ENCODE results near the gene GNAT1. TPM values are rescaled to one million over a fixed set of nuclear protein-coding genes. Genes with fewer than 3 reads are reported as not detected.

Gene GNAT1
- total and polyA plus RNA-seq, 2 of the 13 experiments (the other 11 are each of a cell fraction or from before 2014, with no cell fraction given), result 0.15 TPM; not detected in 1

- TF ChIP-seq, protein P1, sequence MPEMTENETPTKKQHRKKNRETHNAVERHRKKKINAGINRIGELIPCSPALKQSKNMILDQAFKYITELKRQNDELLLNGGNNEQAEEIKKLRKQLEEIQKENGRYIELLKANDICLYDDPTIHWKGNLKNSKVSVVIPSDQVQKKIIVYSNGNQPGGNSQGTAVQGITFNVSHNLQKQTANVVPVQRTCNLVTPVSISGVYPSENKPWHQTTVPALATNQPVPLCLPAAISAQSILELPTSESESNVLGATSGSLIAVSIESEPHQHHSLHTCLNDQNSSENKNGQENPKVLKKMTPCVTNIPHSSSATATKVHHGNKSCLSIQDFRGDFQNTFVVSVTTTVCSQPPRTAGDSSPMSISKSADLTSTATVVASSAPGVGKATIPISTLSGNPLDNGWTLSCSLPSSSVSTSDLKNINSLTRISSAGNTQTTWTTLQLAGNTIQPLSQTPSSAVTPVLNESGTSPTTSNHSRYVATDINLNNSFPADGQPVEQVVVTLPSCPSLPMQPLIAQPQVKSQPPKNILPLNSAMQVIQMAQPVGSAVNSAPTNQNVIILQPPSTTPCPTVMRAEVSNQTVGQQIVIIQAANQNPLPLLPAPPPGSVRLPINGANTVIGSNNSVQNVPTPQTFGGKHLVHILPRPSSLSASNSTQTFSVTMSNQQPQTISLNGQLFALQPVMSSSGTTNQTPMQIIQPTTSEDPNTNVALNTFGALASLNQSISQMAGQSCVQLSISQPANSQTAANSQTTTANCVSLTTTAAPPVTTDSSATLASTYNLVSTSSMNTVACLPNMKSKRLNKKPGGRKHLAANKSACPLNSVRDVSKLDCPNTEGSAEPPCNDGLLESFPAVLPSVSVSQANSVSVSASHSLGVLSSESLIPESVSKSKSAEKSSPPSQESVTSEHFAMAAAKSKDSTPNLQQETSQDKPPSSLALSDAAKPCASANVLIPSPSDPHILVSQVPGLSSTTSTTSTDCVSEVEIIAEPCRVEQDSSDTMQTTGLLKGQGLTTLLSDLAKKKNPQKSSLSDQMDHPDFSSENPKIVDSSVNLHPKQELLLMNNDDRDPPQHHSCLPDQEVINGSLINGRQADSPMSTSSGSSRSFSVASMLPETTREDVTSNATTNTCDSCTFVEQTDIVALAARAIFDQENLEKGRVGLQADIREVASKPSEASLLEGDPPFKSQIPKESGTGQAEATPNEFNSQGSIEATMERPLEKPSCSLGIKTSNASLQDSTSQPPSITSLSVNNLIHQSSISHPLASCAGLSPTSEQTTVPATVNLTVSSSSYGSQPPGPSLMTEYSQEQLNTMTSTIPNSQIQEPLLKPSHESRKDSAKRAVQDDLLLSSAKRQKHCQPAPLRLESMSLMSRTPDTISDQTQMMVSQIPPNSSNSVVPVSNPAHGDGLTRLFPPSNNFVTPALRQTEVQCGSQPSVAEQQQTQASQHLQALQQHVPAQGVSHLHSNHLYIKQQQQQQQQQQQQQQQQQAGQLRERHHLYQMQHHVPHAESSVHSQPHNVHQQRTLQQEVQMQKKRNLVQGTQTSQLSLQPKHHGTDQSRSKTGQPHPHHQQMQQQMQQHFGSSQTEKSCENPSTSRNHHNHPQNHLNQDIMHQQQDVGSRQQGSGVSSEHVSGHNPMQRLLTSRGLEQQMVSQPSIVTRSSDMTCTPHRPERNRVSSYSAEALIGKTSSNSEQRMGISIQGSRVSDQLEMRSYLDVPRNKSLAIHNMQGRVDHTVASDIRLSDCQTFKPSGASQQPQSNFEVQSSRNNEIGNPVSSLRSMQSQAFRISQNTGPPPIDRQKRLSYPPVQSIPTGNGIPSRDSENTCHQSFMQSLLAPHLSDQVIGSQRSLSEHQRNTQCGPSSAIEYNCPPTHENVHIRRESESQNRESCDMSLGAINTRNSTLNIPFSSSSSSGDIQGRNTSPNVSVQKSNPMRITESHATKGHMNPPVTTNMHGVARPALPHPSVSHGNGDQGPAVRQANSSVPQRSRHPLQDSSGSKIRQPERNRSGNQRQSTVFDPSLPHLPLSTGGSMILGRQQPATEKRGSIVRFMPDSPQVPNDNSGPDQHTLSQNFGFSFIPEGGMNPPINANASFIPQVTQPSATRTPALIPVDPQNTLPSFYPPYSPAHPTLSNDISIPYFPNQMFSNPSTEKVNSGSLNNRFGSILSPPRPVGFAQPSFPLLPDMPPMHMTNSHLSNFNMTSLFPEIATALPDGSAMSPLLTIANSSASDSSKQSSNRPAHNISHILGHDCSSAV (CRISPR knock-in tag; IDR thresholded peaks at IDR 0.05; ENCODE audit: borderline replicate concordance), result no peak
- peak; percentile 30; the same call in 1 of the 2 replicates for TF ChIP-seq ZNF652 (CRISPR knock-in tag; IDR thresholded peaks at IDR 0.05; ENCODE audit: borderline replicate concordance, low read depth)
- peak; percentile 86; the same call in 1 of the 2 replicates for TF ChIP-seq ZNF343 (CRISPR knock-in tag; IDR thresholded peaks at IDR 0.05)
- TF ChIP-seq ZNF292 (CRISPR knock-in tag; IDR thresholded peaks at IDR 0.05; ENCODE audit: borderline replicate concordance, low read depth), result peak; percentile 95
- TF ChIP-seq MEIS1 (CRISPR knock-in tag; IDR thresholded peaks at IDR 0.05; ENCODE audit: borderline replicate concordance), result peak; percentile 82; the same call in 1 of the 2 replicates
- TF ChIP-seq ZNF138 (CRISPR knock-in tag; IDR thresholded peaks at IDR 0.05; ENCODE audit: low read depth), result no peak
- TF ChIP-seq RFX5 (IDR thresholded peaks at IDR 0.05; ENCODE audit: low read depth, low read length), result no peak
- TF ChIP-seq ZSCAN12 (CRISPR knock-in tag; IDR thresholded peaks at IDR 0.05), result no peak
- TF ChIP-seq ZNF362 (CRISPR knock-in tag; IDR thresholded peaks at IDR 0.05; ENCODE audit: borderline replicate concordance), result peak; percentile 64; the same call in 1 of the 2 replicates
- TF ChIP-seq, protein P2, sequence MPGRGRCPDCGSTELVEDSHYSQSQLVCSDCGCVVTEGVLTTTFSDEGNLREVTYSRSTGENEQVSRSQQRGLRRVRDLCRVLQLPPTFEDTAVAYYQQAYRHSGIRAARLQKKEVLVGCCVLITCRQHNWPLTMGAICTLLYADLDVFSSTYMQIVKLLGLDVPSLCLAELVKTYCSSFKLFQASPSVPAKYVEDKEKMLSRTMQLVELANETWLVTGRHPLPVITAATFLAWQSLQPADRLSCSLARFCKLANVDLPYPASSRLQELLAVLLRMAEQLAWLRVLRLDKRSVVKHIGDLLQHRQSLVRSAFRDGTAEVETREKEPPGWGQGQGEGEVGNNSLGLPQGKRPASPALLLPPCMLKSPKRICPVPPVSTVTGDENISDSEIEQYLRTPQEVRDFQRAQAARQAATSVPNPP (CRISPR knock-in tag; IDR thresholded peaks at IDR 0.05), result 0 out of 2 replicates have a peak, but pooled peaks have one; percentile 19
- TF ChIP-seq, protein P3, sequence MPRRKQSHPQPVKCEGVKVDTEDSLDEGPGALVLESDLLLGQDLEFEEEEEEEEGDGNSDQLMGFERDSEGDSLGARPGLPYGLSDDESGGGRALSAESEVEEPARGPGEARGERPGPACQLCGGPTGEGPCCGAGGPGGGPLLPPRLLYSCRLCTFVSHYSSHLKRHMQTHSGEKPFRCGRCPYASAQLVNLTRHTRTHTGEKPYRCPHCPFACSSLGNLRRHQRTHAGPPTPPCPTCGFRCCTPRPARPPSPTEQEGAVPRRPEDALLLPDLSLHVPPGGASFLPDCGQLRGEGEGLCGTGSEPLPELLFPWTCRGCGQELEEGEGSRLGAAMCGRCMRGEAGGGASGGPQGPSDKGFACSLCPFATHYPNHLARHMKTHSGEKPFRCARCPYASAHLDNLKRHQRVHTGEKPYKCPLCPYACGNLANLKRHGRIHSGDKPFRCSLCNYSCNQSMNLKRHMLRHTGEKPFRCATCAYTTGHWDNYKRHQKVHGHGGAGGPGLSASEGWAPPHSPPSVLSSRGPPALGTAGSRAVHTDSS (CRISPR knock-in tag; conservative IDR thresholded peaks at IDR 0.05), result no peak
- peak; percentile 91 for TF ChIP-seq JUND (CRISPR knock-in tag; IDR thresholded peaks at IDR 0.05)
- no peak for TF ChIP-seq HNRNPH1 (optimal IDR thresholded peaks at IDR 0.05; ENCODE audit: low read depth, low read length)
Observed at GRCh38 chr3:50171540-50172301, 19.7 kb upstream of the GNAT1 start (continued).

Measured in HepG2 (cell line).